NCI-H345 (cell line): ENCODE data around the gene ZCCHC24.

Experiments
- DNase-seq: peaks from one replicate; lab custom pipeline; 2025; lab: John Stamatoyannopoulos, UW

The ZCCHC24 gene

DNA sequence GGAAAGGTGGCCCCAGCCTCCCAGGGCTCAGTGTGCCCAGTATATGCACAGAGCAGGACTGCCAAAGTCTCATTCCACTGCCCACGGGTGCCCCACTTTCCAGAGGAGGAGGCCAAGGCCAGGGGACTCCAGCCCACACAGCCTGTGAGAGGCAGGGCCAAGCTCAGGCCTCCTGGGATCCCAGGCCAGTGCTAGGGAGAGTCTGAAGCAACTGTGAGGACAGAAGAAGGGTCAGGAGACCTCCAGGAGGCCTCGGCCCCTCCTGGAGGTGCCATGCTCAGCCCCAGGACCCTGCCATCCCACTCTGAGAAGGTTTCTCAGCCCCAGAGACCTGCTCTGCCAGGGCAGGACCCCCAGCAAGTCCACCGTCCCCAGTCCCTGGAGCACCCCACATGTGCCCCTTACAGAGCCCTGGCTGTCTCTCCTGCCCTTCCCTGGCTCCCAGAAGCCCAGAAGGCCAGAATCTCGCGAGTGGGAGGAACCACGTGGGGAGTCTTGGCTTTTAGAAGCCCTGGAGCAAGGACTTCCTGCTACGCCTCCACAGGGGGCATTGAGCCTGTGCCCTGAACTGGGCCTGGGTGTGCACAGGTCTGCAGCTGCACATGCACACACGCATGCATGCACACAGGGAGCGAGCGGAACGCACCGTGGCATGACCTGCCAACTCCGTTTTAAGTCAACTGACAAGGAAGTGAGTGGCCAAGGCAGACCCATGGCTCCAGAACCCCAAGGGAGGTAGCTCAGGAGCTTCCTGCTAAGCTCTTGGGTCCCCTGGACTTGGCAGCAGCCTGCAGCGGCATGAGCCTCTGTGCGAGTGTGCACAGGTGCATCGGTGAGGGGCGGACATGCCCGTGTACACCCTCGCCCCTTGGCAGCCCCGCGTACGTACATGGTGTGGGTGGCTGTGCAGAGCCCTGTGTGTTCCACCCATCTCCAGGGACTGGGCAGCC is 33.6 kb downstream of the ZCCHC24 start:
- no peak for DNase-seq

DNA sequence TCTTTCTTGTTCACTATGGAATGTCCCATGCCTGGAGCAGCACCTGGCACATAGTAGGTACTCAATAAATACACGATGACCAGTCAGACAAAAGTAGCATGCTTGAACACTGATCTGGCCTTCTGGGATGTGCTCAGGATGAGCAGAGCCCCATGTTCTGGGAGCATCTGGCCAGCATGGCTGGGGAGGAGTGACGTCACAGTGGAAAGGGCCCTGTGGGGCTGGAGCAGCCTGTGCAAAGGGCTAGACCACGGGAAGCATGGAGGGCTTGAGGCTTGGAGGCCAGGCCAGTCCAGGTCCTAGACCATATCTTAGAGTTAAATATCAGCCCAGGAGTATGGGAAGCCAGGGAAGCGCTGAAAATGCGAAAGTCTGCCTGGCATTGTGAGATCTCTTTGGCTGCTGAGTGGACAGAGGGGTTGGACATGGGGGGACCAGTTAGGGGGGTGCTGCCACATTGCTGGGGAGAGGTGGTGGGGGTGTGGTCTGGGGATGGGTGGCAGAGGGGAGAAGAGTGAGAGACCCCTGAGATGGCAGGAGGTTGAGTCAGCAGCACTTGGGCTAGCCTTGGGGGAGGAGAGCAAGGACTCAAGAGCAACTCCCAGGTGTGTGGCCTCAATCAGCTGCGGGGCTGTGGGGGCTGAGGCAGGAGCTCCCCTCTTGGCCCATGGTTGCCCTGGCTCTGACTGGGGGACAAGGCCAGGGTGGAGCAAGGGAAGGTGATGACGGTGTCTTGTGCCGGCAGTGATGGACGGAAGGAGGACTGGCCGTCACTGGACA is 34.9 kb downstream of the ZCCHC24 start:
- no peak for DNase-seq

- no peak for DNase-seq
Measured at GRCh38 chr10:79409726-79410085, 35.7 kb downstream of the ZCCHC24 start.

DNA sequence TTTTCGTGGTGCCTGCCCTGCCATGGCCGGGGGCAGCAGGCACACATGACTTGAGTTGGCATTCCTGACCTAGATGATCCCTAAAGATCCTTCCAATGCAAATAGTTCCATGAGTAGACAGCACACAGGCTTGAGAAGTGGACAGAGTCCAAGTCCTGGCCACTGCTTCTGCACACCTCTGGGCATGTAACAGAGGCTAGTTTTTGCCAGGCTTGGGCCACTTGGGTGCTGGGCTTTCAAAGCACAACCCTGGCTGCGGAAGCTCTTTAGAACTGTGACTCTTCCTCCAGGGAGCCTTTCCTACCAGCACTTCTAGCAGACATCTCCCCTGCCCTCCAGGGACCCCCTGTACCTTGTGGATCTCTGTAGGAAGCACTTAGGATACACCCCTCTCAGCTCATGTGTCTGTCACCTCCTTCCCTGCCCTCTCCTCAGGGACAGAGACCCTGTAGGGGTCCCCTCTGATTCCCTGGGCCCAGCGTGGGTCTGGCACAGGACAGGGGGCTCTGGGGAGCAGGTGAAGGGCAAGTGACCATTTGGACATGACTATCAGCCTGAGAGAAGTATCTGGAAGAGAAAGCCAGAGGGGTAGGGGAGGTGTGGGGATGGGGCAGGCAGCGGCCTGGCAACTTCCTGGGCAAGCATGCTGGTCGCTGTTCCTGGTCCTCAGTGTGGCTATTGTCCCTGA is 36.2 kb downstream of the ZCCHC24 start:
- DNase-seq, result no peak

- no peak for DNase-seq
Measured at GRCh38 chr10:79407811-79408795, 37.3 kb downstream of the ZCCHC24 start.

DNA sequence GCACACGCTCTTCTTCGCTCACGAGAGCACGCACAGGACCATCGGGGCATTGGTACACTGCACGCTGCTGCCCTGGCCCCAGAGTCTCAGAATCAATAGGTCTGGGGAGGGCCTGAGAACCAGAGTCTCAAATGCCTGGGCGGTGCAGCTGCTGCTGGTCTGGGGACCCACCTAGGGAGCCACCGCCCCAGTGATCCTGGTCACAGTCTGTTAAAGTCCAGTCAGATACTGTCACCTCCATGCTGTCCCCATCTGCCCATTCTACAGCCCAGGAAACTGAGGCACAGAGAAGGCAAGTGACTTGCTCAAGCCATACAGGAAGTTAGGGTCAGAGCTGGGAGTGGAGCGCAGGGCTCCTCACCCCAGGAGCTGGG is 38.0 kb downstream of the ZCCHC24 start:
- no peak for DNase-seq

DNA sequence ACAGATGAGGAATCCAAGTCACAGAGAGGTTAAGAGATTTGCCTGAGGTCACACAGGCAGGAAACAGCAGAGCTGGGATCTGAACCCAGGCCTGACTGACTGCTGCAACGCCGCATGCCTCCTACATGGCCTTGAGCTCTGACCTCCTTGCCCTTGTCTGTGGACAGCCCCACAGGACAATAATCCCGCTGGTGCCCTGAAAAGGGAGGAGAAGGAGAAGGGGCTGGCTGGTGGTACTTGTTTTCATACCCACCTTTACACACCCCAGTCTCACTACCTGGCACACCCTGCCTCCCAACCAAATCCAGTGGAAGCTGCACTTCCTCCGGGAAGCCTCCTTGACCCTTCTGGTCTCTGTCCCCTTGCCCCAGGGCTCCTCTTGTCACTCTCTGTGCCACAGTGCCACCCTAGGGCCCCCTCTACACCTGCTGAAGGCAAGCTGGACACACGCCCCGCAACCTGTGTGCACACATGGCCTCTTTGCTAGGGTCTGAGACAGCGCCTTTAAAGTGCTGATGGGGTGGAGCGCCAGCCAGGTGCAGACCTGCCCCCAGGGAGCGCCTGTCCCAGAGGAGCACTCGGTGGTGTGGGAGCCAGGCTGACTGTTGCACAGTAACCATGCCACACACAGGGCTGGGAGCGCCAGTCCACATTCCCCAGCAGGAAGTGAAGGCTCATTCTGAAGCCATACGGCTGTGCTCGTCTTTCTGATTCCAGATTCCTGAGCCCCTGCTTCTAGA is 38.6 kb downstream of the ZCCHC24 start:
- no peak for DNase-seq

GRCh38 chr10:79405995-79406515 is 39.4 kb downstream of the ZCCHC24 start:
- no peak for DNase-seq

DNA sequence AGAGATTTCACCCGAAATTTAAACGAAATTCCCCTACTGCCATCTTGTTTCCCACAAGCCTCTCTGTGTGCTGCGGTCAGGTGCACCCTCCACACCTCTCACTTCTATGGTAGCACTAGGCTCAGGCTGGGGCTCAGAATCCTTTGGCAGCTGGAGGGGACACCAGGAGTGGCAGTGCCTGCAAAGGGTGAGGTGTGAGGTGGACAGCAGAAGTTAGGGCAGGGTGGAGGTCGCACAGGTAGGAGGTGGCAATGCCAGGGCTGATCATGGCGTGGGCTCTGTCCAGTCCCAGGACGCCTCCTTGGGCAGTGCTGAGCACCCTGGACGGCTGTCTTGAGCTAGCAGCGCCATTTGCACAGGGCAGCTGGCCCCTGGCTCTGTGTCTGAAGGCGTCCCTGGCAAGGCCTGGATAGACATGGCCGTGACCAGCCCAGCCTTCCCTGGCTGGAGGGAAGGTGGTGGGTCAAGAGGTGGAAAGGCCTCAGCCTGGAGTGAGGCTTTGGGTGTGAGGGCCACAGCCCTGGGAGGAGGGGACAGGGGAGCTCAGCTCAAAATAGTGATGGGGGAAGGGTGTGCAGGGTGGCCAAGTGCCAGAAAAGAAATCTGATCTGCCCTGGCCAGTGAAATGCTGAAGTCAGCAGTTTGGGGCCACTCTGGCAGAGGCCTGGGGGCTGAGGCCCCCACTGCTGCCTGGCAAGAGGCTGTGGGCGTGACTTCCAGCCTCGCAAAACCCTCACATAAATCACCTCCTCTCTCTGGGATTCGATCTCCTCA is 40.0 kb downstream of the ZCCHC24 start:
- DNase-seq, result no peak

- DNase-seq, result no peak
Measured at GRCh38 chr10:79404690-79405131, 40.7 kb downstream of the ZCCHC24 start.

- no peak for DNase-seq
Measured at GRCh38 chr10:79404231-79404609, 41.2 kb downstream of the ZCCHC24 start.

DNA sequence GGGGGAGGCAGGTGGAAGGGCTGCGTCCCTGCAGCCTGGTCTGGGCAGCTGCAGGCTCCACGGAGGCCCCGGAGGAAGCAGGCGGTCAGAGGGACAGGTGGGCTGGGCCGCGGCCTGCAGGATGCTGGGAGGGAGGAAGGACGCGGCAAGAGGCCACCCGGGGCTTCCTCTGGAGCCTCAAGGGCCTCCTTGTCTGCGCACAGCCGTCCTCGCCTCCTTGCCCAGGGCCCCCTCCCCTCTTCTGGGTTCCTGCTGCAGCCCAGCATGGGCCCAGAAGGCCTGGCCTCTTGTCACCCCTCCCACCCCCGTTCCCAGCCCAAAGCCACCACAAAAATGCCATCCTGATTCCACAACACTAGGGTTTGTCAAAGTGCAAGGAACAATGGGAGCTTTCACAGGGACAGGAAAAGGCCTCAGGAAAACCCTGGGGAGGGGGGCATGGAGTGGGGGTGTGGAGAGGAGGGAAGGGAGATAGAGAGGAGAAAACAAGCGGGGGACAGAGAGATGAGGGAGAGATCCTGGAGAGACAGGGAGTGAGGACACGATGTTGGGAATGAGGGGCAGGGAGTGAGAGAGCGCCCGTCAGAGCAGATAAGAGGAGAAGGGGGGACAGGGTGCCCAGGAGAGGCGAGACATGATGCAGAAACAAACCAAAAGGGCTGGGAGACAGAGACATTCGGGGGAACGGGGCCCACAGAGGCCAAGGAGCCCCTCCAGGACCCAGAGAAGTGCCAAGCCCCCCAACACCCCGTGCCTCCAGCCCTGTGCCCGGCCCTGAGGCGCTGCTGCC is 41.8 kb downstream of the ZCCHC24 start:
- DNase-seq, result no peak

- no peak for DNase-seq
Measured at GRCh38 chr10:79402951-79403350, 42.5 kb downstream of the ZCCHC24 start.

- DNase-seq, result no peak
Measured at GRCh38 chr10:79402625-79402946, 42.8 kb downstream of the ZCCHC24 start.

DNA sequence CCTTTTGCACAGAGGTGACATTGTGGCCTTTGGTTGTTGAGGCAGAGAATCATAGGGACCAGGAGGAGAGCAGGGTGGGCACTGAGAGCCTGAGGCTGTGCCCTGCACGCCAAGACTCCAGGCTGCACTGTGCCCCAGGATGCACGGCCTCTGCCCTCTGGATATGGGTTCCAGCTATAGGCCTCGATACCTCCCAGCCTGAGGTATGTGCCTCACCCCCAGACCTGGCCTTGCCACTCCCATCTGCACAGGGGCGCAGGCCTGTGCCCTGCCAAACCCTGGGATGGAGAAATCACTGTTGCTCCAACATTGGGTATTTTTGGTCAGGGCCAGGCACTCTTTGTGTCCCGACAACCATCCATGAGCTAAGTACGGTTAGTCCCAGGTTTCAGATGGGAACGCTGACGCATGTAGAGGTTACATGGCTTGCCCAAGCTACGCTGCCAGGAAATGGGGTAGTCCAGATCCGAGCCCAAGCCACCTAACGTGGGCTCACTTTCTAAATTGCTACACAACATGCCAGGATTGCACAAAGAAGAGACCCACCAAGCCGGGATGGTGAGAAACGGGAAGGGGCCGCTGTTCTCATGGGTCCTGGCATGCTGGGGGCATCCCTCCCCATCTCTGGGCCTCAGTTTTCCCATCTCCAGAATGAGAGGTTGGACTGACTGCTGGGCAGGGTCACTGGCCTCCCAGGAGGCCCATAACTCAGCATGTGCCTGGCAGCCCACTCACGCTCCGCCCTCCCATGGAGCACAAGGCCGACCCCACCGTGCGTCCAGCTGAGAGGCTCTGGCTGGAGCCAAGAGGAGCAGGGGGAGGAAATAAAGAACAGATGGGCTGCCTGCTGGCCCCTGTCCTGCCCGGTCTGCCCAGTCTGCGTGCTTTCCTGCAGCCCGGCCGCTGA is 44.2 kb downstream of the ZCCHC24 start:
- DNase-seq, result no peak

DNA sequence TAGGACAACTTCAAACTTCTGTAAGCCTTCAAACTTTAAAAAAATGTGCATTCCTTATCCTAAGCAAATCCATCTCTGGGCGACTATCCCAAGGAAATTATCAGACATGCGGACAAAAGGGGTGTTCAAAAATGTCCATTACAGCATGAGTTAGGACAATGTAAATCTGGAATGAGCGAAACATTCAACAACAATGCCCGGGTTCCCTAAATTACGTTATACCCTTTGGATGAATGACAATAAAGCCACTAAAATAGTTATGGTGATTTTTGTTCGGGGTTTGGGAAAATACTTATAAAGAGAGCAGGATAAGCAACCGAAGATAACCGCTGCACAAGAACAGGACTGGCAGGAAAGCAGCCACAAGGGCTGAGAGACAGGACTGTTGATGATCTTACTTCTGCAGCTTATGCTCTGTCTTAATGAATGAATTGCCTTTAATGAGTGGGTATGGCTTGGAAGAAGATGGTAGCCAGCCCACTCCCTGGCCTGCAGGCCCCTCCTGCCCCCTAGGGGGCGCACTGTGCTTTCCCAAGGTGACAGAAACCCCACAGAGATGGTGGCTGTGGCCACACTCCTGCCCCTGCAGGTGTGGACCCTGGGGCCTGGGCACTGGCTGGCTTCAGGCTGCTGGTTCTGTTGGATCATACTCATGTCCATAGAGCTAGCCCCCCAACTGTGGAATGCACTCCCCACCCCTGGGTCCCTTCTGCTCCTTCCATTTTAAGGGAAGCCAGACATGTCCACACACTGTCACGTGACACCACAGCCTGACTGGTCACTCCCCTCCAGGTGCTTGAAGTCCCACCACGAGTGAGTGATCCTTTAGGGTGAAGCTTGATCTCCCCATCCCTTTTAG is 45.0 kb downstream of the ZCCHC24 start:
- no peak for DNase-seq
